Neutrophil (primary cell): ENCODE measurements around the gene OLFM1.

ENCODE experiments used
- H3K27ac ChIP-seq: fragments of 200-600 bp; sonication (generic); 2 replicates; pipeline ENCODE4 v1.5.1; 2016; ENCODE audit warnings: mild to moderate bottlenecking, moderate library complexity
- H3K27me3 ChIP-seq: fragments of 200-600 bp; sonication (generic); 2 replicates; pipeline ENCODE4 v1.6.0; 2016; ENCODE audit warnings: mild to moderate bottlenecking
- H3K36me3 ChIP-seq: fragments of 200-600 bp; sonication (generic); 2 replicates; pipeline ENCODE4 v1.5.1; 2017
- H3K4me1 ChIP-seq, 2 experiments: fragments of 200-600 bp in 1 of 2; sonication (generic) in 1 of 2; 1 replicate in 1 of 2; 2 replicates in 1 of 2; pipeline versions ENCODE4 v1.5.1 to v1.6.1; 2013 to 2016; ENCODE audit warnings: low read depth in 1 of 2, low read length in 1 of 2, mild to moderate bottlenecking in 1 of 2, moderate library complexity in 1 of 2; ENCODE audit not compliant: control insufficient read depth in 1 of 2, insufficient read depth in 1 of 2
- H3K4me3 ChIP-seq, 2 experiments: fragments of 200-600 bp in 1 of 2; sonication (generic) in 1 of 2; 1 replicate in 1 of 2; 2 replicates in 1 of 2; pipeline ENCODE4 v1.5.1; 2013 to 2016; ENCODE audit warnings: low read depth in 1 of 2, low read length in 1 of 2, mild to moderate bottlenecking in 1 of 2, moderate library complexity in 1 of 2
- H3K9me3 ChIP-seq: fragments of 200-600 bp; sonication (generic); 2 replicates; pipeline ENCODE4 v1.5.1; 2016
- TF ChIP-seq, protein P1 (sequence below): fragments of 200-600 bp; sonication (generic); IDR thresholded peaks from 2 replicates; pipeline ENCODE4 v1.5.1; 2016; ENCODE audit warnings: antibody characterized with exemption

OLFM1 gene

DNA sequence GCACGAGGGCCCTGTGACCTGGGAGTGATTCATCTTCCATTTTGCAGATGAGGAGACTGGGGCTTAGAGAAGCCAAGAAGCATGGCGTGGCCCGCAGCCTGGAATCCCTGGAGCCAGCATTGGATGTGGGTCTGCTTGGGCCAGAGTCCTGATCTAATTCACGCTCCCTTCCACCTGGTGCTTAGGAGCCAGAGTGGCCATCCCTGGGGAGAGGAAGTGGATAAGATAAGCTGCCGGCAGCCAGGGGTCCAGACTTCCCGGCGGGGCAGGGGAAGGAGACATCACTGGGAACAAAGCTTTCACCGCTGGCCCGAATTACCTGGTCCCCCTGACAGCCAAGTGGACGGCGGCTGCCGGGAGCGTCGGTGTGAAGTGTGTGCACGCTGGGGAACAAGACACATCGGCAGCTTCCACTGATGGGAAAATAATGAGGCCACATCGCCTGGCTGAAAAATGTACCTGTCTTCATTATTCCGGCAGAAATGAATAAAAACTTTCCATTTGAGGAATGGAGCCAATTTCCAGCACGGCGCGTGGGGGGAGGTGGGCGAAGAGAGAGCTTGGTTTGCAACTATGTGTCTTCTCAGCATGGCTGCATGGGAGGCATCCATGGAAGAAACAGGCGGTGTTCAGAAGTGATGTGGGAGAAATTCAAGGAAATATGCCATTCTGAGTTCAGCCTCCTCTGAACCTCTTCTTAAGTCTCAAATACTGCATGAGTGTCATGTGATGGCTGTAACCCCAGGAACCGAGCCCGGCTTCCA lies 78.5 kb downstream of the OLFM1 start:
- no peak overlapping the region for H3K4me3 ChIP-seq
- H3K36me3 ChIP-seq = no peaks in the 10 kb centered on the region
- H3K27me3 ChIP-seq = no peaks in the 10 kb centered on the region
- no peak overlapping the region for H3K27ac ChIP-seq
- TF ChIP-seq, protein P1, sequence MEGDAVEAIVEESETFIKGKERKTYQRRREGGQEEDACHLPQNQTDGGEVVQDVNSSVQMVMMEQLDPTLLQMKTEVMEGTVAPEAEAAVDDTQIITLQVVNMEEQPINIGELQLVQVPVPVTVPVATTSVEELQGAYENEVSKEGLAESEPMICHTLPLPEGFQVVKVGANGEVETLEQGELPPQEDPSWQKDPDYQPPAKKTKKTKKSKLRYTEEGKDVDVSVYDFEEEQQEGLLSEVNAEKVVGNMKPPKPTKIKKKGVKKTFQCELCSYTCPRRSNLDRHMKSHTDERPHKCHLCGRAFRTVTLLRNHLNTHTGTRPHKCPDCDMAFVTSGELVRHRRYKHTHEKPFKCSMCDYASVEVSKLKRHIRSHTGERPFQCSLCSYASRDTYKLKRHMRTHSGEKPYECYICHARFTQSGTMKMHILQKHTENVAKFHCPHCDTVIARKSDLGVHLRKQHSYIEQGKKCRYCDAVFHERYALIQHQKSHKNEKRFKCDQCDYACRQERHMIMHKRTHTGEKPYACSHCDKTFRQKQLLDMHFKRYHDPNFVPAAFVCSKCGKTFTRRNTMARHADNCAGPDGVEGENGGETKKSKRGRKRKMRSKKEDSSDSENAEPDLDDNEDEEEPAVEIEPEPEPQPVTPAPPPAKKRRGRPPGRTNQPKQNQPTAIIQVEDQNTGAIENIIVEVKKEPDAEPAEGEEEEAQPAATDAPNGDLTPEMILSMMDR = no peak
- H3K9me3 ChIP-seq = no peaks in the 10 kb centered on the region
- H3K4me1 ChIP-seq = no peaks in the 10 kb centered on the region

DNA sequence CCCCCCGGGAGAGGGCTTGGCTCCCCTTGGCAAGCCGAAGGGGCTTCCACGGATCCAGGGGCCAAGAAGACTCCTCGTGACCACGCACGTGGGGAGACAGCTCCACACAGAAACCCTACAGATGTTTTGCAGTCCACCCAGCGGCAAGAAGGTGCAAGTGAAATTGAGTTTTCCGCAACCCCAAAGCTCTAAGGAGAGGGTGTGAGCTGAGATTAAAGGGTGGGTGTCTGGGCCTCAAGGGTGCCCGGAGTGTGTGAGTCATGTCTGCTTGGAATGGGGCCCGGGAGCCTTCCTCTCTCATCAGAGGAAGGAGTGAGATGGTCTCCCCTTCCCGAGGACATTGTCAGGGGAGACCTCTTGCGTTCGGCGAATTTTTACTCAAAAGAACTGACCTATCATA lies 79.1 kb downstream of the OLFM1 start:
- Histone ChIP-seq H3K9me3 (no peaks in the 10 kb centered on the region), H3K27me3 (no peaks in the 10 kb centered on the region), H3K4me3 (no peak overlapping the region), H3K27ac (no peak overlapping the region), H3K36me3 (no peaks in the 10 kb centered on the region), H3K4me1 (no peaks in the 10 kb centered on the region)
- TF ChIP-seq, protein P1 = no peak

DNA sequence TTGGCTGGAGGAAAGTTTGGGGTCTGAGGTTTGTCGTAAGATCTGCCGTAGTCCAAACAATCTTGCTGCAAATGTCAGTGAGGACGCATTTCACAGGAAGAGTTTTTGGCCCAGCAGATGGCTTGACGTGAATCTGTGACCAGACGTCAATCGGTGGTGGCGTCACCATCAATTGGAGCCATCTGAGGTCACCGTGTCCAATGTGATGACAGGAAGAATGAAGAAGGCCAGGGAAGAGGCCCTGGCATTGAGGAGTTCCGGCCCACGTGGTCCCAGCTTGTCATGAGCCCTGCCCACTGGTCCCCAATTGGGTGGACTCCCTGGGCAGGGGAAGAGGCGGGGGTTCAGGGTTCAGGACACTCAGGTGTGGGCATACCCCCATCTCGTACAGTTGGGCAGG lies 79.9 kb downstream of the OLFM1 start:
- Histone ChIP-seq H3K27ac (no peak overlapping the region), H3K9me3 (no peaks in the 10 kb centered on the region), H3K4me3 (no peak overlapping the region), H3K36me3 (no peaks in the 10 kb centered on the region), H3K27me3 (no peaks in the 10 kb centered on the region), H3K4me1 (no peaks in the 10 kb centered on the region)
- TF ChIP-seq, protein P1 = no peak

DNA sequence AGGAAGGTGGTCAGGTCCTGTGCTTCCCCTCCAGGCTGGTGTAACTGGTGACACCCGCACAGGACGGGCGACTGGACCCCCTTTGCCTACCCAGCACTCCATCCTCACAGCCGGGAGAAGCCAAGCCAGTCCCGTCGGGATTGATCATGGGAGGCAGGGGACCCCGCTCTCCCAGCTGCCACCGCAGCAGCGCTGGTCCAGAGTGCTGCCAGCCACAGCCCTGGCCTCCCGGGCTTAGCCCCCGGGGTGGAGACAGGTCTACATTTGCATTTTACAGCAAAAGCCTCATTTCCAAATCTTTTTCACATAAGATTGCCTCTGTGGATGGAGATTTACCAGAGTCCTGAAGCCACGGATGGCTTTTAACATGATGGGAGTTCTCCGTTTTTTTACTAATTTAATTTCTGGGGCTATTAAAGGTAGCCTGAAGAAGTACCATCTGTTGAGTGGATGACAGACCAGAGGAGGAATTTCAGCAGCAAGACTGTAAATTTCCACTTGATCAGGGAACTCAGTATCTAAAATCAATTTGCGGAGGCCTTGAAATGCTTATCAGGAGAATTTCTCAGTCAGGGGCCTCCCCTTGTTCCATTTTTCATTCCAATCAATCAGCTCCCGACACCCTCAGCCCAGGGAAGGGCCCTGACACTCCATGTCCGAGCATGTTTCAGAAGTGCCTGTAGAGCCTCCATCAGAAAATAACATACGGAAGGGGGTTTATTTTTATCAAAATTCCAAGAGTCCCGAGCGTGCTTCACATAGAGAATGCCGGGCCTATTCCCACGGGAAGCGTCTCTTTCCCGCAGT lies 80.6 kb downstream of the OLFM1 start:
- H3K4me1 ChIP-seq = no peaks in the 10 kb centered on the region
- H3K27me3 ChIP-seq = no peaks in the 10 kb centered on the region
- no peaks in the 10 kb centered on the region for H3K36me3 ChIP-seq
- no peak overlapping the region for H3K27ac ChIP-seq
- TF ChIP-seq, protein P1 = no peak
- H3K4me3 ChIP-seq = no peak overlapping the region
- H3K9me3 ChIP-seq = no peaks in the 10 kb centered on the region

DNA sequence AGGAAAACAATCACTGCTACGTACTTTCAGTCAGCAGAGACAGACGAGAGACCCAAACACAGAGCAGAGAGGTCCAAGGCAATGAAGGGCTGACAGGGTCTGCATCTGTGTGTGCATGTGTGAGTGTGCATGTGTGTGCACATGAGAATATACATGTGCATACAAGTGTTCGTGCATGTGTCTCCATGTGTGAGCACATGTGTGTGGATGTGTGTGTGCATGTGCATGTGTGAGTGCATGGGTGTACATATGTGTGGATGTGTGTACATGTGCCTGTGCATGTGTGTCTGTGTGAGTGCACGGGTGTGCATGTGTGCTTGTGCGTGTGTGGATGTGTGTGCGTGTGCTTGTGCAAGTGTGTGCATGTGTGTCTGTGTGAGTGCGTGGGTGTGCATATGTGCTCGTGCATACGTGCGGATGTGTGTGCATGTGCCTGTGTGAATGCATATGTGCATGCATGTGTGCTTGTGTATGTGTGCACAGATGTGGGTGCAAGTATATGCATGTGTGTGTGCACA lies 82.3 kb downstream of the OLFM1 start:
- Histone ChIP-seq H3K27ac (no peak overlapping the region), H3K4me3 (no peak overlapping the region), H3K9me3 (no peaks in the 10 kb centered on the region), H3K4me1 (no peaks in the 10 kb centered on the region), H3K27me3 (no peaks in the 10 kb centered on the region), H3K36me3 (no peaks in the 10 kb centered on the region)
- TF ChIP-seq, protein P1 = no peak
